Measurements from ENCODE around the gene CNBD2.

DNA sequence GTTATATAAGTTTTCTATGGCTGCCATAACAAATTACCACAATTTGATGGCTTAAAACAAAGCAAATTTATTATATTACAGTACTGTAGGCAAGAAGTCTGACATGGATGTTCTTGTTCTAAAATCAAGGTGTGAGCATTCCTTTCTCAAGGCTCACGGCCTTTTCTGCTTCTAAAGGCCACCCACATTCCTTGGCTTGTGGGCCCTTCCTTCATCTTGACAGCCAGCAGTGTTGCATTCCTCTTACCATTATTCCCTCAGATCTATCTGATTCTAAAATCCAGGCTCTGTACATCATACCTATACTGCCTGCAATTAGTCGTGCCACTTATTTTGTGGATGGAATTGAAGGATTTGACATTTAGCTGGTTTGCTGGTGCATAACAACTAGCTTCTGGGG is 3.6 kb downstream of the CNBD2 start:
- no peak for TF ChIP-seq EZH2 (IDR thresholded peaks at IDR 0.05; ENCODE audit: borderline replicate concordance, insufficient read depth, low read depth, low read length, poor library complexity, severe bottlenecking)
- TF ChIP-seq, protein P1, sequence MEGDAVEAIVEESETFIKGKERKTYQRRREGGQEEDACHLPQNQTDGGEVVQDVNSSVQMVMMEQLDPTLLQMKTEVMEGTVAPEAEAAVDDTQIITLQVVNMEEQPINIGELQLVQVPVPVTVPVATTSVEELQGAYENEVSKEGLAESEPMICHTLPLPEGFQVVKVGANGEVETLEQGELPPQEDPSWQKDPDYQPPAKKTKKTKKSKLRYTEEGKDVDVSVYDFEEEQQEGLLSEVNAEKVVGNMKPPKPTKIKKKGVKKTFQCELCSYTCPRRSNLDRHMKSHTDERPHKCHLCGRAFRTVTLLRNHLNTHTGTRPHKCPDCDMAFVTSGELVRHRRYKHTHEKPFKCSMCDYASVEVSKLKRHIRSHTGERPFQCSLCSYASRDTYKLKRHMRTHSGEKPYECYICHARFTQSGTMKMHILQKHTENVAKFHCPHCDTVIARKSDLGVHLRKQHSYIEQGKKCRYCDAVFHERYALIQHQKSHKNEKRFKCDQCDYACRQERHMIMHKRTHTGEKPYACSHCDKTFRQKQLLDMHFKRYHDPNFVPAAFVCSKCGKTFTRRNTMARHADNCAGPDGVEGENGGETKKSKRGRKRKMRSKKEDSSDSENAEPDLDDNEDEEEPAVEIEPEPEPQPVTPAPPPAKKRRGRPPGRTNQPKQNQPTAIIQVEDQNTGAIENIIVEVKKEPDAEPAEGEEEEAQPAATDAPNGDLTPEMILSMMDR (IDR thresholded peaks at IDR 0.05): no peak

All from B cell (primary cell).